ENCODE data around the gene GABBR2.

Gene GABBR2

DNA sequence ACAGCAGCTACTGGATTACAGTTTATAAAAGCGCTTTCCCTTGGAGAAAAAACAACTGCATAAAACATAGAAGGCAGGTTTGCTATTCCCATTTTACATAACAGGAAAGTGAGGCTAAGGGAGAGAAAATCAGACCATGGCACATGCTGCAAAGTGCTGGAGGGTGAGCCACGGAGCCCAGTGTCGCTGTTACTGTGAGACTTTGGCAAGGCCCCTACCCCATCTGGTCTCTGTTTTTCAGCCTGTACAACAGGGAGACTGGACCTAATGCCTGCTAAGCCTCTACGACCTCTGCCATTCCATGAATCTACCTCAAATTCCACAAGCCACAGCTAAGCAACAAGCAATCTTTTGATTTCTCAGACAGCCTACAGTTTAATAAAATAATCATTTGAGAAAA, 139.2 kb downstream of the GABBR2 start:
- no peak for DNase-seq (ENCODE audit: low read depth in 2 of 2)

DNA sequence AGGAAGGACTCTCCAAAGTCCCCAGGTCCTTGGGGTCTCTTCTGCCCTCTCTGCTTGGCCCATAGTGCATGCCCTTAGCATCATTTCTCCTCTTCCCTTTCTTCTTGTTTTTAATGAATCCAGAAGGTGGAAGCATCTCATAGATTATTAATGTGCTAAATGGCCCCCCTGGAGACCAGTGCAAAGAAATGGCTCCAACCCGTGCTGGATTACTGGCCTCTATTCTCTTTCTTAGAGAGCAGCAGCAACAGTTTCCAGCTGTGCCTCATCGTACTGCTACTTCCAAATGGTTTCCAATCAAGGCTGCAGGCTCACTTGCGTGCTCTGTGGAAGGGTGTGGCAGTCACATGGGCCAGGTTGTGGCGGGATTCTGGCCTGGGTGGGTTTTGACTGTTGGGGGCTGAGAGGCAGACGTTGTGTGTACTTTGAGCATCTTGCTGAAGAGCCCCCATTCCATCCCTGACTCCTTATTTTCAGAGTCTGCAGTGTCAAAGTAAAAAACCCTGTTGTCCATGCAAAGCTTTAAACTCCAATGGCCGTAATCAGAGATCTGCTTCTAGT, 139.7 kb downstream of the GABBR2 start:
- no peak for DNase-seq (ENCODE audit: low read depth in 2 of 2)

DNA sequence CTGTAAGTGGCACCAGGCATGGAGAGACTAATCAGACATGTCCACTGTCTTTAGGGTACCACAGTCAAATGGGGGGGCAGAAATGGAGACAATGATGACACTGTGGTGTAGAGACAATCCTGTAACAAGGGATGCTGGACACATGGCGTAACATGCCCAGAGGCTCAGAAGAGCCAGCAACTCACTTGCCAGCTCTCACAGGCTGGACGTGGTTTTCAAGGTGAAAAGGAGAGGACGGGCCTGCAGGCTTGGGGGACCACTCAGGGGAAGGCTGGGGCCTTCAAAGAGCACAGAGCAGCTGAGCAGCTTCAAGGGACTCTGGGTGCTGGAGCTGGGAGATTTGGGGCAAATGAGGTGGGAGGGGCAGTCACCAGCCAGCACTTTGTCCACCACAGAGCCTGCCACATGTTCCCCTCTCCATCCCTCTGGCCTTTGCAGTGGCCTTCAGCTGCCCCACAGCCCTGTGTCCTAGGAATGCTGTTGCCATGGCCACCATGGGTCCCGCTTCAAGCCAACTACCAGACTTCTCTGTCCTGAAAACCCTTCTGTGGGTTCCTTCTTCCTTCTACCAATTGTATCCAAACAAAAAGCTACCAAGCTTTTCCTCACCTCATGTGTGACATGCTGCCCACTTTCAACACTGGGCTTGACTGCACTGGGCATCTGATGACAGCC, 140.4 kb downstream of the GABBR2 start:
- no peak for DNase-seq (ENCODE audit: low read depth in 2 of 2)

DNA sequence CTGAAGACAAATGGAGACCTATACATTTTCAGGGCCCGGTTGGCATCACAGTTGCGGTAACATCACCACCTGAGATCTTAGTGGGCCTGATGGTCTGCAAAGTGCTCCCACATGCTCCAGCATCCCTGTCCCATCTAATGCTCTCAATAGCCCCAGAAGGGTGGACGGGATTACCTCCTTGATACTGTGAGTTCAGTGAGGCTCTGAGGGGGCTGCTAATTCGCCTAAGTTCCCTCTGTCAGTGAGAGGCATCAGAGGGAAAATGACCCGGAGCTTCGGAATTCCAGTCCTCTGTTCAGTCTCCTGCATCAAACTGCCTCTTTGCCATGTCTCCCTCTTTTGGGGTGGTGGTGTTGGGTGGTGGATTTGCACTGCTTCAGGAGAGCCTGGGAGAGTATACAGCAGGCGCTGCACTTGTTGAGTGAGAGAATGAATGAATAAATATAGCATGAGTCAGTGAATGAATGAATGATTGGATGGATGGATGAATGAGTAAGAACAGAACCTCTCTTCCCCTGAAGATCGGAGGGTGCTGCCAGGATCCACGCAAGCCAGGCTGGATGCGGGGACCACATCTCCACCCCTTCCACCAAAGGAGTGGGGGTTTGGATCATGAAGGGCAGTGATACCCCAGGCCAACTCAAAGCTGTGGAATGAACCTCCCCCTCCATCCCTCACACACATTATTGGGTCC, 141.0 kb downstream of the GABBR2 start:
- DNase-seq (ENCODE audit: low read depth in 2 of 2) = no peak

DNA sequence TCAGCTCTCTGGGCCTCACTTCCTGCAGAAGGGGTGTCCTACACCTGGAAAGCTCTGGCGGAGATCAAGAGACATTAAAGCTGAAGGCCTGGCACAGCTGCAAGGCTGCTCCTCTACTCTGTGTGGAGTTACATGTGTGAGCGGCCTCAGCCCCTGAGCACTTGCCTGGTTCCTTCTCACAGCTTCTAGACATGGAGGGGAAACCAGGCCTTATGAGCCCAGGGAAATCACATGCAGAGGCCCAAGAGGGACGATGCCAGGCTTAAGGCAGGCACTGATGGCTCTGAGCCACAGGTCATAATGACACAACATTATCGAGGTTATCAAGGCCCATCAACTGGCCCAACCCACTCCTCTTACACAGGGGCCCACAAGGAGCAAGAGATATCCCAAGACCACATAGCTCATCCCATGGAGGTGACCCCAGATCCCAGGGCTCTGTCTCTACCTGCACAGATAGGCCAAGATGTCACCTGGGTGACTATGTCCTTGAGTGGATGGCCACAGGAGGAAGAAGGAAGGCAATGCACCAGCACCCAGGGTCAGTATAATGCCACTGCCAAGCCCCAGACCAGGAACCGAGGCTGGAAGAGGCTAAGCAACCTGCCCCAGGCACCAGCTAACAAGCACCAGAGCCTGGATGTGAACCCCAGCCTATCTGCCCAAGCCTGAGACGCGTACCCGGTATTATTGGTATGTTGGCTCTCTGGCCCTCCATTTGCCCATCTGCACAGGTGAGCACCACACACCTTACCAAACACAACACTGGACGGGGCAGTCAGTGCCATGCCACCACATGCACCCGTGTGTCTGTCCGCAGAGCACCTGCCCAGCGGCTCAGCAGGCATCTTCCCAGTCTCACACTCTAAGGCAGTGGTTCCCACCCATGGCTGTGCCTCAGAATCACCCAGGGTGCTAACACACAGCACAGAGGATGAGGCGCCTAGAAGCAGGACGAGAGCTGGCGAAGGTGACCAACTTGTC, 143.3 kb downstream of the GABBR2 start:
- DNase-seq (ENCODE audit: low read depth in 2 of 2) = no peak

DNA sequence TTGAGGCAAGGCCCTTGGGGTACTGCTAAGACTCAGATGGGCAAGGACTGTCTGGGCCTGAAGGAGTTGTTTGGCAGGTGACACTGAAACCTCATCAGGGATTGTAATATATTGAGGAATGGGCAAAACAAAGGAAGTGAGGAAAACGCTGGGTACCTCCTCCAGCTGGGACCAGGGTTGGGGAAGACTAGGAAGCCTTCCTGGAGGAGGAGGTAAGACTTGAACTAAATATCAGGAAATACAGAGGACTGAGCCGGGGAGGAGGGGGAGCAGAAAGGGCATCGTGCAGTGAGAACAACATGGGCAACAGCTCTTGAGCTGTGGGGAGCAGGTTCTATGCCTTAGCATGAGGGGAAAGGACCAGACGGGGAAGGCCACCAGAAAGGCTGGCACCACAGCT, 144.0 kb downstream of the GABBR2 start:
- DNase-seq (ENCODE audit: low read depth in 2 of 2) = no peak

DNA sequence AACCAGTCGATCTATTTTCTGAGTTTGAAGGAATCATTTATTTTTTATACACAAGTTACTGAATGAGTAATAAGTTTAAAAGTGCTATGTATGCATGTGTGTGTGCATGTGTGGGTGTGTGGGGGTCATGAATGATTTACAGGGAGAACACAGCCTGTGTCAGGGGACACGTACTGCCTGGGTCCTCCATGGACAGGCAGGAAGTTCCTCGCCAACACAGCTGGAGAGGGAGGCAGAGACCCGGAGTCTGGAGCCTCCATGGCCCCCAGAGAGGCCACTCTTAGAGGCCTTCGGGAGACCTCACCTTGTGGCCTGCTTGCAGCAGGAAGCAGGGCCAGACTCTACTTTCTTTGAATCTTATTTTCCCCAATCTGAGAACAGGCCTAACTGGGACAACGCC, 144.7 kb downstream of the GABBR2 start:
- DNase-seq (ENCODE audit: low read depth in 2 of 2) = no peak

DNA sequence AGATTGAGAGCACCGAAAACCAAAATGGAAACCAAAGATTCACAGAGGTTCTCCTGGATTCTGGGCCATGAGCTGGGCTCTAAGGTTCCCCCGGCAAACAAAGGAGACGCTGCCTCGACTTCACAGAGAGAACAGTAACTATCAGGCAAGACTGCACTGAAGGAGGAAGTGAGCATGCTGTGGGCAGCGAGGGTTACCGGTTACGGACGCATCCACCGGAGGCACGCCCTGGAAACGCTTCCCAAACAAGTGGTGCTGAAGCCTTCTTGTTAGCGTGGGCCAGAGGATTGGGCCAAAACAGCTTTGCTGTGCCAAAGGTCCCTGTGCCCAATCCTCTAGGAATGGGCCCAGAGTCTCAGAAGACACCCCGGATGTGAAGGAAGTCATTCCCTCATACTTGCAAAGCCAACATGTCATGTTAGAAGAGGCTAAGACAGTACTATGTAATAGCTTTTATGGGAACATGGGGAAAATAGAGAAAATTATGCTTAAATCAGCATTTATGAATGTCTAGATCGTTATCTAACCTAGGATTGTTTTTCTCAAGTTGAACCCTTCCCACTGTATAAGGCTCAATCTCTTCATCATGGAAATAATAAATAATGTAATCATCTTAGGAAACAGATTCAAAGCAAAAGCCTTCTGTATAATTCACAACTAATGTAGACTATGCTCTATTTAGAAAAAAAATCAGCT, 145.4 kb downstream of the GABBR2 start:
- no peak for DNase-seq (ENCODE audit: low read depth in 2 of 2)

DNA sequence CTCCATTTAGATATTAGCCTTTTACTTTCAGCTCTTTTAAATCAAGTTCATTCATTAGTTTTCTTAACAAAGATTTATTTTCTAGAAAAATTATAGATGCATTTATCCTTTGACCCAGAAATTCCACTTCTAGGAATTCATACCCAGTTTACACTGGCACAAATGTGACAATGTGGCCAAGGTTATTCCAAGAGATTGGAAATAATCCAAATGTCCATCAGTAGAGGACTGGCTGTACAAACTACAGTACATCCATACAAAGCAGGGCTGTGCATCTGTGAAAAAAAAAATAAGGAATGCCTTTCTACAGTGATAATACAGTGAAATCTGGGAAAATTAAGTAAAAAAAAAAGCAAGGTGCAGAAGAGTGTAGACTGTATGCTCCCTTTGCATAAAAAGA, 149.2 kb downstream of the GABBR2 start:
- DNase-seq (ENCODE audit: low read depth in 2 of 2) = no peak

DNA sequence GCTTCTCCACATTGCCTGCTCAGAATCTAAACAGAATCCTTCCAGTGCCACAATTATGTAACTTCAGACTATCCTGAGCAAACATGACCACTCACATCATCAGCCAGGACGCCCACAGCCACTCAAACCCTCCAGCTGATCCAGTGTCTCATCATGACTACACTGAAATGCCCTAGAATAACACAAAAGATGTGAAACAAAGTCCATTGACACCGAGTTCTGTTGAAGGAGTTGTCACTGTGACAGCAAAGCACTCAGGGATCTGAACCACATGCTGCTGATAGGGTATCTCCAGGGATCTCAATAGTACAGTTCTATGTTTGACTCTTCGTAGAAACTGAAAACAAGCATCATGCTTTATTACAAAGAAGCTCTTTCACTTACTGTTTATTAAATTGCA, 150.2 kb downstream of the GABBR2 start:
- no peak for DNase-seq (ENCODE audit: low read depth in 2 of 2)

DNA sequence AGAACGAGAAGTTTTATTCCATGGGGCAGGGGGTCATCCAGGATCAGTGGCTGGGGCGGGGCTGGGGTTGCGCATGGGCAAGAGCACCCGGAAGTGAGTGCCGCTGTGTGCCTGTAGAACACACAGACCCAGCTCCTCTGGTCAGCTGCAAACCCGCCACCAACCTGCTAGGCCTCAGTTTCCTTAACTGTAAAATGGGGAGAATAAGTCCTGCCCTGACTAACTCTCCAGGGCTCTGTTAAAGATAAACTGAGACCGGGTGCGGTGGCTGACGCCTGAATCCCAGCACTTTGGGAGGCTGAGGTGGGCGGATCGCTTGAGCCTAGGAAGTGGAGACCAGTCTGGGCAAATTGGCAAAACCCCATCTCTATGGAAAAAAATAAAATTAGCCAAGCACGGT, 152.2 kb downstream of the GABBR2 start:
- no peak for DNase-seq (ENCODE audit: low read depth in 2 of 2)

DNA sequence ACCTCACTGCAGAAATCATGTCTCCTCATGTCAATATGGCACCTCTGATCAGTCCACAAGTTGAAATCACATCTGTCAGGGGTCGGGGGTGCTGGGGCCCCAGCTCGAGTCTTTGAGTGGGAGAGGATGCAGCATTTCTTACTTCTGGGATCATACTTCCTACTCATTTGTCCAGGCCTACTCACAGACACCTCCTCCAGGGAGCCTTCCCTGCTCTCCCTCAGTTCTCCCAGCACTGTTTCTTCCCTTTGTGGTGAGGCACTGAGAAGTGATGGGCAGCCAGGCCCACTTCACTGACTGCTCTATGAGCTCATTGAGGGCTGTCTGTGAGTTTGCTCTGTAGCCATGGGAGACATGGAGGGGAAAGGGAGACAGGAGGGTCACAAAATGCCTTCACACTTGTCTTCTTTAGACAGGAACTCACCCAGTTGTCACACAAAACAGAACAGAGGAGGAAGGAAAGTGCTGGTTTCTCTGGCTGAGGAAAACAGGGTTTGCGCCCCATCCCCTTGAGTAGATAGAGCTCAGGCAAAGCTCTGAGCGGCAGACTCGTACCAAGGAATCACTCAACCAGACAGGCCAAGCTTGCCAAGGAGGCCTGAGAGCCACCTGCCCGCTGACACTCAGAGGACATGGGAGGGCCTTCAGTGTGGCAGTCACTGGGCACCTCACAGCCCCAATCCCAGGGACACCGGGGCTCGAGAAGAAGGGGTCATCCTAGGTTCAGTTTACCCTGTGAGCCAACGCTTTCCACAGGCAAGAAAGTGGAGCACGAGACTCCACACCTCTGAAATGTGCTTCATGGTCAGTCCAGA, 152.9 kb downstream of the GABBR2 start:
- no peak for DNase-seq (ENCODE audit: low read depth in 2 of 2)

DNA sequence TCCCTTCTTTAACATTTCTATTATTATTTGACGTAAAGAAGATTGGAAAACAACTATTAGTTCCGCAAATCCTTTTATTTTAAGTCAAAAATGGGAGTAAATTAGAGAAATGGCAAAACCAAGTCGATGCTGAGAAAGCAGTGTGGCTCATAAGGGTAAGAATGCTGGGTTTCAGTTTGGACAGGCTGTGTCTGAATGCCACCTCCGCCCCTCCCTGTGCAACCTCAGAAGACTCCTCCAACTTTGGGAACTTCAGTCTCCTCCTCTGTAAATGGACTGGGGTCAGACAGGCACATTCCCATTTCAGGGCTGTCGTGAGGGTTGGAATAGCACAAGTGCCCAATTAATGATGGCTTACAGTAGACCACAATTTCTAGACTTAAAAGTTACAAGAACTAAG, 154.0 kb downstream of the GABBR2 start:
- DNase-seq (ENCODE audit: low read depth in 2 of 2) = no peak

DNA sequence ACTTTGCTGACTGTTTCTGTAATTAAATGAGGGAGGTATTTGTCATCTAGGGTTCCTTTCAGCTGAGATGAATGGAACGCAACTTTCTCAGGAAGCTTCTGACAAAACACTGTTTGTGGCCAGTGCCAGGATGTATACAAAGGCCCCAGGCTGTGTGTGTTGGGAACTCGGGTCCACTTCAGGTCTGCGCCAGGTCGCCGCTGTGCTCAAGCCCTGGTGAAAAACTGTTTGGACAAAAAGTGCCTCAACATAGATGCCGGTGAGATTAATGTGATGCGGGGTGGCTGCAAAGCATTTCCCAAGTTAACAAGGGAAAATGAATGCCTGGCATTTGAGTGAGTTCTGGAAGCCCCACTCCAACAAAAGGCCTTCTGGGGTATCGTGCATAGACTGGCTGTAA, 156.4 kb downstream of the GABBR2 start:
- DNase-seq (ENCODE audit: low read depth in 2 of 2) = no peak

DNA sequence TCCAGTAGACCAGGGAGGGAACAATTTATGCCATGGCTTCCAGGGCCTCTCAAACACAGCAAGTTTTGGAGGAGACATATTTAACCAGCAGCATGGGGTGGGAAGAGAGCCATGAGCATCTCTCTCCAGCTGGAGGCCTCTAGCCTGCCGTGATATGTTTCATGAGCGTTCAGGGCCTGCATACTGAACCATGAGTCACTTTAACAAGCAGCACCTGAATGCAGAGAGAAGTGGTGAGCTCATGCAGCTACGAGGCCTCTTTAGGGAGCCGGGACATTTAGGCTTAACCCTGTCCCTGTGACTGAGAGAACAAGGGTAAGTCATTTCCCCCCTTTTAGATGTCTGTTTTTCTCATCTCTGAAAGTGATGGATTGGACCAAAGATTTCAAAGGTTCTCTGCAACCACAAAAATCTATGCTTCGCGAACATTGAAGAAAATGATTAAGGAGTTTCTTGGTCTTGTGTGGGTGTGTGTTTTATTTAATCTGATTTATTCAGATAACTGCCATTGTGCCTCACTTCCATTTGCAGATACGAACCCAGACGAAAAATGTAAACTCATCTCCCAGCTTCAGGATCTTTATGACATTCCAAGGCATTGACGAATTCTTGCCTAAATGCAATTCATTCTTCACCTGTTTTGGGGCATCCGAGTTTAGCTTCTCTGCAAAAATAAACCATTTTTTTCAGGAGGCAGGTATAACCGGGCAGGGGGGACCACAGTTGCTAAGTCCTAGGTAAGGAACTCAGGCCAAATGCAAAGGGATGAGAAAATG, 157.0 kb downstream of the GABBR2 start:
- DNase-seq (ENCODE audit: low read depth in 2 of 2) = no peak

DNA sequence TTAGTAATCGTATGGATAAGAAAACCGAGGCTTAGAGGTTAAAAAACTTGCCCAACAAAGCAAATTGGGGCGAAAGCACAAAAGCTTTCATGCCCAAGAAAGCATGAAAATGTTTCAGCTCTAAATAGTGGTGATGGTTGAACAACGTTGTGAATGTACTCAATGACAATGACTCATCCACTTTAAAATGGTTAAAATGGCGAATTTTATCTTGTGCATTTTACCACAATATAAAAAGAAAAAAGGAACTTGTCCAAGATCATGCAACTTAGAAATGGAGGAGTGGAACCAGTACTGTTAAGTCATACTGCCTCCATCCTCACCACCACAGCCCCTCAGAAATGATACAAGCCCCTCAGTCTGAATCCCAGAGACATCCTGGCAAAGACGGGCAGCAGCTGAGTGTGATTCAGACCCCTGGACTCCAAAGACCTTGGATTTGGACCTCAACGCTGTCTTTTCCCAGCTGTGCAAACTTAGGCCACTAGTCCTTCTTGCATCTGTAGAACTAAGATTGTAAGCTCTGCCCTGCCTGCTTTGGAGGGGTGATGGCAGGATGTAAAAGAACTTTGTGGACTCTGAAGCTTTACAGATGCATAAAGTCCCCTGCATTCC, 158.4 kb downstream of the GABBR2 start:
- DNase-seq (ENCODE audit: low read depth in 2 of 2) = no peak

DNA sequence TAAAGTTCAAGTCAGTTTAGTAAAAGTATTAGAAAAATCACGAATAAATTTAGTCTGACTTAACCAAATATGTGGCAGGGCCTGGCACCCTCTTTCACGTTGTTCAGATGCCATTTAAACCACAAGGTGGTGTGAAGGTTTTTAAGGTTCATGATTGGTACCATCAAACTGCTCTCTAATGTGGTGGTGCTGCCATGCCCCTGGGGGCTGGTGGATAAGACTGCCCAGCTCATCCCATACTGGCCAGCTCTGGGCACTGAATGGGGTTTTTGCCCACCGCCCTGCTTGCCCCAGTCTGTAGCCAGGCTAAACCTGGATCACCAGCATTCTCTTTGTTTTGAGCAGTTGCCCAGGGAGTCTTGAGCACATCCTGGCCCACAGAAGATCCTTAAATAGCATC, 159.3 kb downstream of the GABBR2 start:
- DNase-seq (ENCODE audit: low read depth in 2 of 2) = no peak

DNA sequence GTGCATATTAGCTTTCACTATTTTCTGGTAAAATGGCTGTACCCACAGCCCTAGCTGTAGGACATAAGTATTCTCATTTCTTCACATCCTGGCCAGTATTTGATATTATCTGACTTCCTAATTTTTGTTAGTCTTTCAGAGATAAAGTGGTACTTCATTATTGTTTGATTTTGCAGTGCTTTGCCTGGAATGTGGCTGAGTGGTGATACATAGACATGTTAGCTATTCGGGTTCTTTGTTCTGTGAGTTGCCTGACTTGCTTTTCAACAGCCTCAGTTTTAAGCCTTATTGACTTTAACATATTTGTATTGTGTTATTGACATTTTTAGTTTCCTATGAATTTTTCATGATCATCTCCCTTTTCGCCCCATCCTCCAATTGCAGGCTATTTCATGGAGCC, 161.1 kb downstream of the GABBR2 start:
- no peak for DNase-seq (ENCODE audit: low read depth in 2 of 2)

DNA sequence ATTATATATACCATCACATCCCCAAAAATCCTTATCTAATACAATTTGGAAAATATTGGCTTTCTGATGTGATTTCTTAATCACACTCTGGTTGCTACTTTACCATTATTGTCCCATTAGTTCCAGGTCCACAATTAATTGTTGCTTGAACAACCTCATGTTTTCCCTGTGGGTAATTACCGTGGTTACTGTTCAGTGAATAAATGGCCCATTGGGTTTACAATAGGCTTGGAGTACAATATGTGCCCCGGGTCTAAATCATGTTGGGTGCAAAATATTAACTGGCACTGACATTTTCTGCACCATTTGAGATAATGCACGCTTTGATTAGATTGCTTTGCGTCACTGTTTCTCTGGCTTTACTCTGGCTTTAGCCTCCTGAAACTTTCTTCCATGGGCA, 163.7 kb downstream of the GABBR2 start:
- no peak for DNase-seq (ENCODE audit: low read depth in 2 of 2)
